HG03095 (cell line): Measurements from ENCODE around the gene SERPINB12.

Experiments
- ATAC-seq: cut with Tn5 transposase; IDR thresholded peaks from one replicate; pipeline ENCODE4 v1.9.1; 2021; ENCODE audit warnings: moderate library complexity; ENCODE audit not compliant: unreplicated experiment

SERPINB12 gene

DNA sequence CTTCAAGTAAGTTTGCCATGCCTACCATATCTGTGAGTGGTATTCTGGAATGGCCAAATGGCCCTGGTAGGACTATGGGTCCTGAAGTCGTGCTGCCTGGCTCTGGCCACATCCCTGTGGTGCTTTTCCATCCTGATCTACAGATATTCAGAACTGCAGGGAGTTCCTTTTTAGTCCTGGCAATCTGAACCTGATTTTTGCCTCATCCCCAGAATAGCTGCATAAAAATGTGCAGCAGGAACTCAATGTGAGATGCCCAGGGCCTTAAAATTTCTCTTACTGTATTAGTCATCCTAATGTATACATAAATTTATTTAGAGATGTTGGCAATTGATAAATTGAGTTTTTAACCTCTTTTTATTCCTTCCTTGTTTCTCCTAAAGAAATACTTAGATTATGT lies 50.3 kb downstream of the SERPINB12 start:
- ATAC-seq = no peak

- no peak for ATAC-seq
These were observed 54.8 kb downstream of the SERPINB12 start for GRCh38 chr18:63596964-63597363.

DNA sequence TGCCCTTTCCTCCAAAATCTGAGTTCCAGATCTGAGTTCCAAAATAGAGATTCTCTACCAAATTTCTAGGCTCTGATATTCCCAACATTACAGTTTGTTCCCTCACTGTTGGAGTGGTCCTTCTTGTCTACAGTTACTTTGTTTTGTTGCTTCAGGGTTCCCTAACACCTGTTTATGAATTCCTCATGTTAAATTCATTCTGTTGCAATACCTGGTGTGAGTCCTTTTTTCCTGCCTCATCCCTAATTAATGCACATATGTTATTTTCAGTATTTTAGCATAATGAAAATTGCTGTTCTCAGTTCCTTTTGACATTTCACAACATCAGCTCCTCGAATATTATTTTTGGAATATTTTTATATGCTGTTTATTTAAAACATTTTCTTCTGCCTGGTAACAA lies 61.2 kb downstream of the SERPINB12 start:
- ATAC-seq = no peak

GRCh38 chr18:63603772-63604171 lies 61.6 kb downstream of the SERPINB12 start:
- ATAC-seq = peak; percentile 98

GRCh38 chr18:63604791-63605567 lies 62.8 kb downstream of the SERPINB12 start:
- ATAC-seq = no peak

- ATAC-seq = no peak
These were observed 64.4 kb downstream of the SERPINB12 start for GRCh38 chr18:63606526-63606925.

DNA sequence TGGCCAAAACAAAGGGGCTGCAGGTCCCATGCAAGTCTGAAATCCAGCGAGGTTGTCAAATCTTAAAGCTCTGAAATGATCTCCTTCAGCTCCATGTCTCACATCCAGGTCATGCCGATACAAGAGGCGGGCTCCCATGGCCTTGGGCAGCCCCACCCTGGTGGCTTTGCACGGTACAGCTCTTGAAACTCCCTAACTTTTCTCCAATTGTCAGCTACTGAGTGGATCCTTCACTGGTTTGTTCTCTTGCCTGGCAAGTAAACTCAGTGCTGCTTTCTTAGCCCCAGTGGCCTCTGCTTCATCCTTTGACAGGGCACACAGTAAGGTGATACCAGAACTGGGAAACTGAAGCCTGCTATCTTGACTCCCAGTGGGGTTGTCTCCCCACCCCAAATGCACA lies 71.3 kb downstream of the SERPINB12 start:
- no peak for ATAC-seq

GRCh38 chr18:63617049-63617914 lies 75.1 kb downstream of the SERPINB12 start:
- peak; percentile 76 for ATAC-seq

DNA sequence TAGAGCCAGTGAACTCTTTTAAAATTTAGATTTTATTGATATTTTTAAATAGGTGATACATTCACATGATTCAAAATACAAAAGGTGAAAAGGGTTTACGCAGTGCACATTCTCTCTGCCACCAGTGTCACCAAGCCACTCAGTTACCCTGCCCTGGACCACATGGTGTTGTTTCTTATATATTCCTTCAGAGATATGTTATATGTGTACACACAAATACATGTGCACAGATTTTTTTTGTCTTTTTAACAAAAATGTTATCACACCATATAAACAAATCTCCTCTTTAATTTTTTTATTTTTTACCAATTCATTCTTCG lies 75.7 kb downstream of the SERPINB12 start:
- ATAC-seq = no peak
